Left forelimb (tissue), 1 donor: ENCODE measurements around the gene CFAP161.

ENCODE experiments used
- DNase-seq: peaks from one replicate; pipeline ENCODE4 v3.0.0-alpha.2; 2018; ENCODE audit warnings: low spot score

CFAP161 gene

GRCh38 chr15:81183439-81183775, 49.3 kb downstream of the CFAP161 start:
- DNase-seq: no peak

- DNase-seq: no peak
Observed at GRCh38 chr15:81184188-81184587, 50.1 kb downstream of the CFAP161 start.

GRCh38 chr15:81185631-81186295, 51.7 kb downstream of the CFAP161 start:
- DNase-seq: no peak

- no peak for DNase-seq
Observed at GRCh38 chr15:81188354-81188753, 54.3 kb downstream of the CFAP161 start.

GRCh38 chr15:81189583-81190283, 55.7 kb downstream of the CFAP161 start:
- DNase-seq: no peak

- DNase-seq: no peak
Observed at GRCh38 chr15:81190922-81191507, 56.9 kb downstream of the CFAP161 start.

- no peak for DNase-seq
Observed at GRCh38 chr15:81191701-81192100, 57.6 kb downstream of the CFAP161 start.

GRCh38 chr15:81194723-81195122, 60.7 kb downstream of the CFAP161 start:
- no peak for DNase-seq

- DNase-seq: no peak
Observed at GRCh38 chr15:81195339-81195864, 61.3 kb downstream of the CFAP161 start.

GRCh38 chr15:81196576-81197254, 62.6 kb downstream of the CFAP161 start, which contains the start of gene IL16:
TSS of gene IL16 (plus strand) at chr15:81196879. CDS start at chr15:81225400, 28,521 bp downstream.
- DNase-seq: no peak

- DNase-seq: no peak
Observed at GRCh38 chr15:81197255-81197630, 63.2 kb downstream of the CFAP161 start.

GRCh38 chr15:81197688-81198281, 63.7 kb downstream of the CFAP161 start:
- no peak for DNase-seq
